HG03565 (cell line): Measurements from ENCODE around the gene TIE1.
A peak's percentile ranks its signal among the peaks of the same experiment; 100 is the strongest.
"Not testable (repeated sequence)": the region's sequence is repeated elsewhere in the genome, so short reads cannot be mapped to it uniquely, and the experiment has no call there.

ENCODE experiments used
- ATAC-seq: cut with Tn5 transposase; IDR thresholded peaks from one replicate; pipeline ENCODE4 v1.9.1; 2021; ENCODE audit warnings: mild to moderate bottlenecking, moderate library complexity; ENCODE audit not compliant: unreplicated experiment

TIE1 gene

DNA sequence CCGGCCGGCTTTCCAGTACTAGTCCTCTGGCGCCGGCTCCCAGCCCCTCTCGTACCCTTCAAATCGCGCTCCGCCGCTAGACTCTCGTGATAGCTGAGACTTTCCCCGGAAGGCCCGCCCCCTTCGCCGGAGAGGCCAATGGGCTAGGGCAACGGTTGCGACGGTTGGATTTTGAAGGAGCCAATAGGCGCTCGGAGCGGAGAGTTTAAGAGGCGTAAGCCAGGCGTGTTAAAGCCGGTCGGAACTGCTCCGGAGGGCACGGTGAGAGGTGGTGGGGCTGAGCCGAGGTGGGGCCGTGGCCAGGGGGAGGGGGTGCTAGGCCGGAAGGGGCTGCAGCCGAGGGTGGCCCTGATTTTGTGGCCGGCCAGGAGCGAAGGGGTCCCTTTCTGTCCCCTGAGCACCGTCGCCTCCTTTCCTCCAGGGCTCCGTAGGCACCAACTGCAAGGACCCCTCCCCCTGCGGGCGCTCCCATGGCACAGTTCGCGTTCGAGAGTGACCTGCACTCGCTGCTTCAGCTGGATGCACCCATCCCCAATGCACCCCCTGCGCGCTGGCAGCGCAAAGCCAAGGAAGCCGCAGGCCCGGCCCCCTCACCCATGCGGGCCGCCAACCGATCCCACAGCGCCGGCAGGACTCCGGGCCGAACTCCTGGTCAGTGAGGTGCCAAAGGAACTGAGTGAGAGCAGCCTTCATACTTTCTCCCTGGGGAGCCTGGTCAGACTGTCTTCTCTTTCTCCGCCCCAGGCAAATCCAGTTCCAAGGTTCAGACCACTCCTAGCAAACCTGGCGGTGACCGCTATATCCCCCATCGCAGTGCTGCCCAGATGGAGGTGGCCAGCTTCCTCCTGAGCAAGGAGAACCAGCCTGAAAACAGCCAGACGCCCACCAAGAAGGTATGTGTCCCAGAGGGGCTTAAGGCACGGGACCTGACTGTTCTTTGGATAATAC is 58.2 kb downstream of the TIE1 start, which contains the start of gene CDC20:
Gene CDC20, plus strand, starts transcription at position 236 of the 948 bp plus-strand sequence. Its CDS starts 235 bp downstream, at position 471.
- peak; percentile 81 for ATAC-seq

DNA sequence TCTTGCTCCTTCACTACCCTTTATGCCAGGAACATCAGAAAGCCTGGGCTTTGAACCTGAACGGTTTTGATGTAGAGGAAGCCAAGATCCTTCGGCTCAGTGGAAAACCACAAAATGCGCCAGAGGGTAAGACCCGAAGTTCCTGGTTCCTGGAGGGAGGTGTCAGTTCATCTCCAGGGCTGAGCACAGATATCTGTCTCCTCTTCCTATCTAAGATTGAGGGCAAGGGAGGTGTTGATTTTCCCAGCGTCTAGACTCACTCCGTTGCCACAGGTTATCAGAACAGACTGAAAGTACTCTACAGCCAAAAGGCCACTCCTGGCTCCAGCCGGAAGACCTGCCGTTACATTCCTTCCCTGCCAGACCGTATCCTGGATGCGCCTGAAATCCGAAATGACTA is 58.9 kb downstream of the TIE1 start:
- no peak for ATAC-seq

DNA sequence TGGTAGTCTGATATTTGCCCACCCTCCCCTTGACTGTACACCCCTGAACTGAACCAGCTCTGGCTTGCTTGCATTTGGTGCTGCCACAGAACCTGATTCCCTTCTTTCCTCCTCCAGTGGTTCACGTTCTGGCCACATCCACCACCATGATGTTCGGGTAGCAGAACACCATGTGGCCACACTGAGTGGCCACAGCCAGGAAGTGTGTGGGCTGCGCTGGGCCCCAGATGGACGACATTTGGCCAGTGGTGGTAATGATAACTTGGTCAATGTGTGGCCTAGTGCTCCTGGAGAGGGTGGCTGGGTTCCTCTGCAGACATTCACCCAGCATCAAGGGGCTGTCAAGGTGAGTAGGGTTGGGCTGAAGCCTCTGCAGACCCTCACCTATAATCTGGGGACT is 59.8 kb downstream of the TIE1 start:
- no peak for ATAC-seq

DNA sequence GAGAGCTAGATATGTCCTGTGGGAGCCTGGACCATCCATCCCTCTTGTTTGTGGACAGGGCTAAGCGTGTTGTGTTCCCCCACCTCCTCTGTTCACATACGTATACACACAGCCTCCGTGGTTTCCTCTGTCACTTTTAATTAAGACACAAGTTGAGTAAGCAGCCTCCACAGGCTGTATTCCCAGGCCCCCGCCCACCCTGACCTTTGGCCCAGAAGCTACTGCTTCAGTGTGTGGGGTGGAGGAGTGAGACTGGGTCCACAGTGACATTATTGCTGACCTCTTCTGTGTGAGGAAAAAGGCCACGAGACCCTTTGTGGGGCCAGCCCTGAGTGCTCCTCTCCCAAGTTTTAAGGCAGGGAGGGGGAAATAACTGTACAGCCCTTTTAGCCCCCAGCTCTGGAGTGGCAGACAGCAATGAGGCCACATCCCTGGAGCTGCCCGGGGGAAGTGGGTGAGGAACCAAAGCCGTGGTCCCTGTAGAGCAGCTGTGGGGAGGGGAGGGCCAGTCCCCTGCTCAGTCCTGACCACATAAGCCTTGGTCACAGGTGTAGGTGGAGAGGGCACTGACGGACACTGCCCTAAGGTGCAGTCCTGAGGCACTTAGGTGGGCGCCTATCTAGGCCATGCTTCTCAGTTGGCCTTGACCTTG is 62.6 kb downstream of the TIE1 start:
- ATAC-seq: no peak

DNA sequence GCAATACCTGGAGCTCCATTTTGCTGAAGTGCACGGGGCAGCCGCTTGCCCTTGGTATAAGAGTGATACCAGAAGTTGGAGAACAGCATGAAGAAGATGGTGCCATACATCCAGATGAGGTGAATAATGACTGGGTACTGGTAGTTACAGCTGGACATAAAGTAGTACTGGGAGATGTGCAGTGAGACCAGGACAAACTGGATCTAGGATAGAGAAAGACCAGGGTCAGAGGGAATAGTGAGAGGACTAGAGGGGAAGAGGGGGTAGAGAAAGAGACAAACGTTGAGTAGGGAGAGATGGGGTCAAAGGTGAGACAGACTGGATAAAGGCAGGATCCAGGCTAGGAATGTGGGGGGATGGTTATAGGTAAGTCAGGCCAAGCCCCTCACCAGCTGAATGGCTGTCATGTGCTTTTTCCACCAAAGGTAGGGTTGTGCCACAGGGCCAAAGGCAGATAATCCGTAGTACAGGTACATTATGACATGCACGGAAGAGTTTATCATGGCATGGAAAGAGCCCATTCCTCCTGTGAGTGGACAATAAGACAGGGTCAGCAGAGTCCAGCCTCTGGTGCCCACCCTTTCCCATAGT is 63.2 kb downstream of the TIE1 start:
- ATAC-seq: no peak

DNA sequence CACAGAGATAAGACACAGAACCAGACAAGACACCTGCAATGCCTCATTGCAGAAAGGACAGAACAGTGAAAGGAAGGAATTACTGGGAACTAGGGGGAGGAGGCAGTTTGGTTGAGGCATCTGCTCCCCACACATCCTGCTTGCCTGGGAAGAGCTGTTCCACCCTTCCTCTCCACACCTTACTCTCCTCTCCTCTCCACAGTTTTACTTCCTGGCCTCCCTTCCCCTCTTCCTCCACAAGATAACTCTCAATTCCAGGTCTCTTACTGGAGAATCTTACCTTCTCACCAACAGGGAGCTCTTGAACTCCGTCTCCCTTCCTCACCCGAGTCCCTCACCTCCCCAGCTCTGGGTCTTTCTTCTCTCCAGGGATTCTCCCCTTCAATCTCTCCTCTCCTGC is 64.9 kb downstream of the TIE1 start:
- ATAC-seq: no peak

DNA sequence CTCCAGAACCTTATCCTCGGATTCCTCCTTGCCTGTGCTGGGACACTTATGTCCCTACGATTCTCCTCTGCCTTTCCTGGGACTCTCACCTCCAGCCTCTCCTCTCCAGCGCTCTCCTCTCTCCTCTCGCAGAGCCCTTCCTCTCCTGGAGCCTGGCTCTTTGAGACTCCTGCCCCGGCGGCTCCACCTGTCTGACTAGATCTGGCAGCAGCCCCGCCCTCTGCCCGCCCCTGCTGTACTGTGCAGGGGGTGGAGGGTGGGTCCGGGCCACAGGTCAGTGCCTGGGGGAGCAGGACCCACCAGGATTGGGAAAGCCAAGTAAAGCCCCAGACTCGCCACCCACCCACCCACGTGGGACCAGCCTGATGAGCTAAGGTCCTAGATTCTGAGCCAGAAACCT is 65.4 kb downstream of the TIE1 start:
- ATAC-seq: no peak

DNA sequence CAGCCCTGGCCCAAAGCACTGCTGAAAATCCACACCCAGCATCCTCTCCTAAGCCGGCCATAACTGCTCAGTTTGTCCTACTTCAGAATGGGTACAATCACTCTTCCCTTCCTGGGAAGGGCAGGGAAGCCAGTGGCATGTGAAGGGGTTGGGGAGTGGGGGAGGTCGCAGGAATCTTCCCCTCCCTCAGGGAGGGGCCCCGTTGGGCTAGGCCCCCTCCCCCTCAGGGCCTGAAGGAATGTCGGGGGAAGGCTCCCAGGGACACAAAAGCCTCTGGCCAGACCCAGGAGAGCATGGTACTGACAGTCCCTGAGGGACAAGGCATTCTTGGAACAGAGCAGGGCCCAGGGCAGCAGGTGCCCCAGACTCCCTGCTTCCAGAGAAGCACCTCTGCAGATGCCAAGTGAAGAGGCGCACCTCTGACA is 65.8 kb downstream of the TIE1 start:
- no peak for ATAC-seq

DNA sequence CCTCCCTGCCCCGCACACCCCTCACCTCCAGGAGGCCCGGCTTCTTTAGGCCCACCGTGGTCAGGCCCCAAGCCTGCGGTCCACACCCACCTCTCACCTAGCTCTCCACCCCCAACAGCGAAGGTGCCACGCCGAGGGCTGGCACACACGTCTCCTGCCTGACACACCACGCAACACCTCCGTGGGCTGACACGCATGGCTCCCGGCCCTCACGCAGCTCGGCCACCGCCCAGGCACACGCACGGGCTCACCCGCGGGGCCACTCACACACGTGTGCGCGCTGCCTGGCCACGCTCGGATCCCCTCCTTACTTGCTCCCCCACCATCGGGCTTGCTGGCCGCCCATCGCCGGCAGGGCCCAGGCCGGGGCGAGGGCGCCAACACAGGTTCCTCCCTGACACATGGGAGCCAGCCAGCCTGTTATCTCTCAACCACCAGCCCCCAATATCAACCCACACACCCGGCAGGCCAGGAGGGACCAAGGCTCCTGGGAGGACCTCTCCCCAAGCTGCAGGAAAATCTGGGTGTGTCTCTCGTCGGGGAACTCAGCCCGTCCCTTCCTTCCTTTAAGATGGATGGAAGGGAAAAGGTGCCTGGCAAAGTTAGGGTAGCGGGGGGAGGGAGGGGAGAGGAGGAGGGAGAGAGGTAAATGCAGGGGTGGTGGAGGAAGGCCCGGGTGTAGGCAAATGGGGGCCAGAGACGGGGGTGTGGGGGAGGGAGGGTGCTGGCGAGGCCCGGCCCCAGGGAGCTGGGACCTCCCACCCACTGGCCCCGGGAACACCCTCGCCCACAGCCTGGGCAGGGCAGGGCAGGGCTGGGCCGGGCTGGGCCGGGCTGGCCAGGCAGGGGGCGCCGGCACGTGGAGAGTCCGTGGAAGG is 66.5 kb downstream of the TIE1 start:
- ATAC-seq: peak; percentile 27

DNA sequence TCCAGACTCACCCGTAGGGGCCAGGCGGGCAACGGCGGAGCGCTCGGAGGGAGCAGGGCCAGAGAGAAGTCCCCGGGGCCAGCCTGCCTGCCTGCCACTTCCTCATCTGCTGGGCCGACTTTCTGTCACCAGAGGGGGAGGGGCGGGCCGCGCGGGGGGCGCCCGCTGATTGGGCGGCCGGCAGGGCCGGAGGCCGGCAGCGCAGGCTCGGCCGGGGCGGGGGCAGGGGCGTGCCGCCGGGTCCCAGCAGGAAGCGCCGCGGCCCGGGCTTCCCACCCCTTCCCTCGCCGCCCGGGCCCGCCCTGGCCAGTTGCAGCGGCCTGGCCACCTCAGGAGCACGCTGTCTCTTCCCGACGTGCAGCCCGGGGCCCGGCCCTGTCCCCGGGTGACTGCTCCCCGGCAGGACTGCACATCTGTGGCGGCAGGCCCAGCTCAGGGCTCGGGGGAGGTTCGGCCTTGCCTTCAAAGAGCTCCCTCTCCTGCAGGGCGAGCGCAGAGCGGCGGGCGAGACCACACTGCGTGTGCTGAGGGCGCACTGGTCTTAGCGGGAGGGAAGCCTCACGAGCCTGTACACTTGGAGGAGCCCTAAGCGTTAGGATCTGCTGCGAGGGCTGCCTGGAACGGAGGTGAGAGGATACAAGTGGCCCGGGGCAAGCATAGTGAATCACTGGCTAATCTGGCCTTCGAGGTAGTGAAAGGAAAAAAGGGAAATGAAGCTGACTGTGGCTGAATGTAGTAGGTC is 67.3 kb downstream of the TIE1 start, which contains the start of gene ELOVL1:
Gene ELOVL1, minus strand, starts transcription at position 108 of the 742 bp plus-strand sequence. CDS start 2,402 bp downstream, outside the sequence.
- ATAC-seq: peak; percentile 49

DNA sequence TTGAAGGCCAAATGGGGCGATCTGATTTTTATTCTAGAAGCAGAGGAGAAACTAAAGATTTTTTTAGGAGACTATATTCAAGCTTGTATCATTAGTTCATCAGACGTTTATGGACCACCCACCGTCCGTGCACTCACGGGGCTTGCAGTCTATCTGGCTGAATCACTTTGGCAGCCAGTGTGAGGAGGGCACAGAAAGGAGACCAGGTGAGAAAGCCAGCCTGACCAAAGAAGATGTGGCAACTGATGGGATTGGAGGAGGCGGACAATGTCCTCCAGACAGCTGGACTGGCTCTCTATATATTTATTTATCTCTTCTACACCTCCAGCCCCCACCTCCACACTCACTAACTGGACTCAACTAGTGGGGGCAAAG is 67.9 kb downstream of the TIE1 start:
- no peak for ATAC-seq

DNA sequence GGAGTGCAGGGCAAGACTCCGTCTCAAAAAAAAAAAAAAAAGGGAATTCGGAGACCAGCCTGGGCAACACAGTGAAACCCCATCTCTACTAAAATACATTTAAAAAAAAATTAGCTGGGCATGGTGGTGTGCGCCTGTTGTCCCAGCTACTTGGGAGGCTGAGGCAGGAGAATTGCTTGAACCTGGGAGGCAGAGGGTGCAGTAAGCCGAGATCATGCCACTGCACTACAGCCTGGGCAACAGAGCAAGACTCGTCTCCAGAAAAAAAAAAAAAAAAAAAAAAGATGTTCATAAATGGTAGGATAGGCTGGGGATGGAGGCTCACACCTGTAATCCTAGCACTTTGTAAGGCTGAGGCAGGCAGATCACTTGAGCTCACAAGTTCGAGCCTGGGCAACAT is 69.0 kb downstream of the TIE1 start:
- ATAC-seq: not testable (repeated sequence)

DNA sequence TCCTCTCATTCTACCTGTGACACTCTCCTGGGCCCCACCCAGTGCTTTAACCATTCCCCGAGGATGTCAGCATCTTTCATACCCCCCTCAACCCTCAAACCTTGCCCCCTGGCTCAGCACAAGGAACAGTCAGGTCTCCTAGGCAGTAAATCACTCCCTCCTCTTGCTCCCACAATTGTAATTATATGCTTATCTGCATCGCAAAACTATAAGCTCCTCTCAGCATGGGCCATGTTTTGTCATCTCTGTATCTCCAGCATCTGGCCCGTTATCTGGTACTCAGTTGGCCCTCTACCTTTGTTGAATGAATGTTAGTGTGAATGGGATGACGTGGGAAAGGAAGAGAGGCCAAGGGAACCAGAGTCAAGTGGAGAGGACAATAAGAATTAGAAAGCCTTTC is 69.8 kb downstream of the TIE1 start:
- ATAC-seq: no peak

DNA sequence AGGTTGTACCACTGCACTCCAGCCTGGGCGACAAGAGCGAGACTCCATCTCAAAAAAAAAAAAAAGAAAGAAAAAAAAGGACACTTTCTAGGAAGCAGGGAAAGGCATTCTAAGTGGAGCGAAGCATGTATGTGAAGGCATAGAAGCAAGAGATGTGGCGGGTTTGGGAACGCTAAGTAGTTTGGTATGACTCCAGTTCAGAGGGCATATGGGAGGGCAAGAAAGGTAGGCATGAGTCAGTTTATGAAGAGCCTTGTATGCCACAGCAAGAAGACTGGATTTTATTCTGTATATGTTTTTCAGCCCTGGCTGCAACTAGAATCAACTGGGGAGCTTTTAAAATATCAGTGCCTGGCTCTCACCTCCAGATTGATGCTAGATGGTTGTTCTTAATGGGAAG is 71.4 kb downstream of the TIE1 start:
- ATAC-seq: no peak
